HepG2 (cell line): ENCODE results near the gene RPL3. TPM values are rescaled to one million over a fixed set of nuclear protein-coding genes. Genes with fewer than 3 reads are reported as not detected.
A peak's percentile ranks its signal among the peaks of the same experiment; 100 is the strongest.

Experiments
- BORCS8-MEF2B ChIP-seq: sonication (generic); formaldehyde crosslinking; IDR thresholded peaks from 2 replicates; pipeline ENCODE4 v1.8.0; 2022; ENCODE audit warnings: mild to moderate bottlenecking, missing genetic modification reagents
- HDAC2 ChIP-seq: sonication (generic); formaldehyde crosslinking; IDR thresholded peaks from 2 replicates; pipeline ENCODE4 v1.4.0; 2020; ENCODE audit warnings: missing genetic modification reagents
- JUND ChIP-seq: sonication (generic); formaldehyde crosslinking; IDR thresholded peaks from 2 replicates; pipeline ENCODE4 v1.8.0; 2022; ENCODE audit warnings: mild to moderate bottlenecking, missing genetic modification reagents
- KAT8 ChIP-seq: IDR thresholded peaks from 2 replicates; pipeline ENCODE4 v1.6.1; 2016; ENCODE audit warnings: missing genetic modification reagents, missing compliant biosample characterization
- KDM3A ChIP-seq: IDR thresholded peaks from 2 replicates; pipeline ENCODE4 v1.6.1; 2018; ENCODE audit warnings: low read depth, missing compliant biosample characterization
- NFKB2 ChIP-seq: sonication (generic); formaldehyde crosslinking; IDR thresholded peaks from 2 replicates; pipeline ENCODE4 v1.4.0; 2020; ENCODE audit warnings: missing genetic modification reagents, borderline replicate concordance
- NKX3-1 ChIP-seq: sonication (generic); formaldehyde crosslinking; IDR thresholded peaks from 2 replicates; pipeline ENCODE4 v1.5.0; 2020; ENCODE audit warnings: missing genetic modification reagents
- TBX3 ChIP-seq: fragments of 450-650 bp; IDR thresholded peaks from 2 replicates; pipeline ENCODE4 v1.6.1; 2017; ENCODE audit warnings: antibody characterized with exemption, mild to moderate bottlenecking, inconsistent platforms, borderline replicate concordance
- ZBTB7B ChIP-seq: sonication (generic); formaldehyde crosslinking; IDR thresholded peaks from 2 replicates; pipeline ENCODE4 v1.4.0; 2020; ENCODE audit warnings: missing genetic modification reagents
- ZFX ChIP-seq: sonication (generic); formaldehyde crosslinking; IDR thresholded peaks from 2 replicates; pipeline ENCODE4 v1.4.0; 2020; ENCODE audit warnings: mild to moderate bottlenecking, low read depth, missing genetic modification reagents, moderate library complexity
- ZNF12 ChIP-seq: sonication (generic); formaldehyde crosslinking; IDR thresholded peaks from 2 replicates; pipeline ENCODE4 v1.5.0; 2020; ENCODE audit warnings: missing genetic modification reagents
- ZNF124 ChIP-seq: sonication (generic); formaldehyde crosslinking; IDR thresholded peaks from 2 replicates; pipeline ENCODE4 v1.4.0; 2020; ENCODE audit warnings: missing genetic modification reagents
- ZNF441 ChIP-seq: sonication (generic); formaldehyde crosslinking; IDR thresholded peaks from 2 replicates; pipeline ENCODE4 v1.7.0; 2021; ENCODE audit warnings: missing genetic modification reagents, borderline replicate concordance
- ZNF766 ChIP-seq: sonication (generic); formaldehyde crosslinking; IDR thresholded peaks from 2 replicates; pipeline ENCODE4 v1.5.0; 2020; ENCODE audit warnings: missing genetic modification reagents, borderline replicate concordance
- ZNF788 ChIP-seq: sonication (generic); formaldehyde crosslinking; IDR thresholded peaks from 2 replicates; pipeline ENCODE4 v1.5.0; 2020; ENCODE audit warnings: mild to moderate bottlenecking, missing genetic modification reagents, borderline replicate concordance
- ZNF792 ChIP-seq: IDR thresholded peaks from 2 replicates; pipeline ENCODE4 v1.6.1; 2016
- ZSCAN20 ChIP-seq: sonication (generic); formaldehyde crosslinking; IDR thresholded peaks from 2 replicates; pipeline ENCODE4 v1.4.0; 2020; ENCODE audit warnings: missing genetic modification reagents, mild to moderate bottlenecking, borderline replicate concordance
- polyA plus RNA-seq, 8 experiments: library from polyadenylated mRNA; depleted of rRNA in 3 of 8; stranded (reverse) in 7 of 8; unstranded in 1 of 8; fragments of >200 nt; fragmentation: Illumina TruSeq in 4 of 8; extraction: Trizol in 4 of 8; gene quantifications; 2 replicates each; pipeline versions ENCODE4 v1.2.1 to v1.2.3, GENCODE V29; 2011 to 2016; ENCODE audit warnings: low read depth in 4 of 8, missing spikeins in 1 of 8, mixed read lengths in 1 of 8; ENCODE audit not compliant: insufficient read depth in 1 of 8
- total RNA-seq, 5 experiments: library from RNA; depleted of rRNA; stranded (reverse); fragments of >200 nt; fragmentation: Illumina TruSeq; extraction: Trizol; gene quantifications; 2 replicates each; pipeline ENCODE4 v1.2.3, GENCODE V29; 2016; ENCODE audit warnings: low read depth in 1 of 5
- TF ChIP-seq, protein P1 (sequence below): sonication (generic); formaldehyde crosslinking; IDR thresholded peaks from 2 replicates; pipeline ENCODE4 v1.5.0; 2020; ENCODE audit warnings: mild to moderate bottlenecking, missing genetic modification reagents
- TF ChIP-seq, protein P2 (sequence below): sonication (generic); formaldehyde crosslinking; IDR thresholded peaks from 2 replicates; pipeline ENCODE4 v1.4.0; 2020; ENCODE audit warnings: mild to moderate bottlenecking, missing genetic modification reagents, borderline replicate concordance
- TF ChIP-seq, protein P3 (sequence below): sonication (generic); formaldehyde crosslinking; IDR thresholded peaks from 2 replicates; pipeline ENCODE4 v1.5.0; 2020; ENCODE audit warnings: mild to moderate bottlenecking, missing genetic modification reagents, borderline replicate concordance
- TF ChIP-seq, protein P4 (sequence below): sonication (generic); formaldehyde crosslinking; IDR thresholded peaks from 2 replicates; pipeline ENCODE4 v1.4.0; 2020; ENCODE audit warnings: low read depth, mild to moderate bottlenecking, missing genetic modification reagents
- TF ChIP-seq, protein P5 (sequence below): sonication (generic); formaldehyde crosslinking; IDR thresholded peaks from 2 replicates; pipeline ENCODE4 v1.5.1; 2020; ENCODE audit warnings: mild to moderate bottlenecking, moderate library complexity, missing genetic modification reagents

The RPL3 gene
- total and polyA plus RNA-seq, 2 of the 13 experiments (the other 11 are each of a cell fraction or from before 2014, with no cell fraction given) = 1,051 to 3,279 TPM

DNA sequence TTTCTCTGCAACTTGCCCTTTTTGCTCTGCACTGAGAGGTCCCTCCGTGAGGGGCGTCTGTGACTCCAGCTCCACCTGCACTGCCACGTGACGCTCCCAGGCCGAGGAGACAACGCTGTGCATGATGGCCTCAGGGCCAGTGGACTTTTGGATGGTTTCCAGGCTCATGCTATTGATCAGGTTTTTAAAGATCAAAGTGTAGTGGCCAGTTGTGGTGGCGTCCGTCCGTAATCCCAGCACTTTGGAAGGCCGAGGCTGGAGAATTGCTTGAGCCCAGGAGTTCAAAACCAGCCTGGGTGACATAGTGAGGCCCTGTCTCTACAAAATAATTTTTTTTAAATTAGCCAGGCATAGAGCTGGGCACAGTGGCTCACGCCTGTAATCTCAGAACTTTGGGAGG, 16.1 kb downstream of the RPL3 start (continued):
- TF ChIP-seq, protein P1, sequence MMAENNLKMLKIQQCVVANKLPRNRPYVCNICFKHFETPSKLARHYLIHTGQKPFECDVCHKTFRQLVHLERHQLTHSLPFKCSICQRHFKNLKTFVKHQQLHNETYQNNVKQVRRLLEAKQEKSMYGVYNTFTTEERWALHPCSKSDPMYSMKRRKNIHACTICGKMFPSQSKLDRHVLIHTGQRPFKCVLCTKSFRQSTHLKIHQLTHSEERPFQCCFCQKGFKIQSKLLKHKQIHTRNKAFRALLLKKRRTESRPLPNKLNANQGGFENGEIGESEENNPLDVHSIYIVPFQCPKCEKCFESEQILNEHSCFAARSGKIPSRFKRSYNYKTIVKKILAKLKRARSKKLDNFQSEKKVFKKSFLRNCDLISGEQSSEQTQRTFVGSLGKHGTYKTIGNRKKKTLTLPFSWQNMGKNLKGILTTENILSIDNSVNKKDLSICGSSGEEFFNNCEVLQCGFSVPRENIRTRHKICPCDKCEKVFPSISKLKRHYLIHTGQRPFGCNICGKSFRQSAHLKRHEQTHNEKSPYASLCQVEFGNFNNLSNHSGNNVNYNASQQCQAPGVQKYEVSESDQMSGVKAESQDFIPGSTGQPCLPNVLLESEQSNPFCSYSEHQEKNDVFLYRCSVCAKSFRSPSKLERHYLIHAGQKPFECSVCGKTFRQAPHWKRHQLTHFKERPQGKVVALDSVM (CRISPR knock-in tag) = no peak
- TF ChIP-seq JUND (CRISPR knock-in tag) = no peak
- peak; percentile 45; the same call in 1 of the 2 replicates for TF ChIP-seq ZNF792 (CRISPR knock-in tag)
- peak; percentile 47; the same call in 1 of the 2 replicates for TF ChIP-seq TBX3
- TF ChIP-seq, protein P2, sequence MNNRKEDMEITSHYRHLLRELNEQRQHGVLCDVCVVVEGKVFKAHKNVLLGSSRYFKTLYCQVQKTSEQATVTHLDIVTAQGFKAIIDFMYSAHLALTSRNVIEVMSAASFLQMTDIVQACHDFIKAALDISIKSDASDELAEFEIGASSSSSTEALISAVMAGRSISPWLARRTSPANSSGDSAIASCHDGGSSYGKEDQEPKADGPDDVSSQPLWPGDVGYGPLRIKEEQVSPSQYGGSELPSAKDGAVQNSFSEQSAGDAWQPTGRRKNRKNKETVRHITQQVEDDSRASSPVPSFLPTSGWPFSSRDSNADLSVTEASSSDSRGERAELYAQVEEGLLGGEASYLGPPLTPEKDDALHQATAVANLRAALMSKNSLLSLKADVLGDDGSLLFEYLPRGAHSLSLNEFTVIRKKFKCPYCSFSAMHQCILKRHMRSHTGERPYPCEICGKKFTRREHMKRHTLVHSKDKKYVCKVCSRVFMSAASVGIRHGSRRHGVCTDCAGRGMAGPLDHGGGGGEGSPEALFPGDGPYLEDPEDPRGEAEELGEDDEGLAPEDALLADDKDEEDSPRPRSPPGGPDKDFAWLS (CRISPR knock-in tag) = no peak
- peak; percentile 75; the same call in 1 of the 2 replicates for TF ChIP-seq ZNF788 (CRISPR knock-in tag)
- peak; percentile 70 for TF ChIP-seq KAT8 (CRISPR knock-in tag)
- TF ChIP-seq, protein P3, sequence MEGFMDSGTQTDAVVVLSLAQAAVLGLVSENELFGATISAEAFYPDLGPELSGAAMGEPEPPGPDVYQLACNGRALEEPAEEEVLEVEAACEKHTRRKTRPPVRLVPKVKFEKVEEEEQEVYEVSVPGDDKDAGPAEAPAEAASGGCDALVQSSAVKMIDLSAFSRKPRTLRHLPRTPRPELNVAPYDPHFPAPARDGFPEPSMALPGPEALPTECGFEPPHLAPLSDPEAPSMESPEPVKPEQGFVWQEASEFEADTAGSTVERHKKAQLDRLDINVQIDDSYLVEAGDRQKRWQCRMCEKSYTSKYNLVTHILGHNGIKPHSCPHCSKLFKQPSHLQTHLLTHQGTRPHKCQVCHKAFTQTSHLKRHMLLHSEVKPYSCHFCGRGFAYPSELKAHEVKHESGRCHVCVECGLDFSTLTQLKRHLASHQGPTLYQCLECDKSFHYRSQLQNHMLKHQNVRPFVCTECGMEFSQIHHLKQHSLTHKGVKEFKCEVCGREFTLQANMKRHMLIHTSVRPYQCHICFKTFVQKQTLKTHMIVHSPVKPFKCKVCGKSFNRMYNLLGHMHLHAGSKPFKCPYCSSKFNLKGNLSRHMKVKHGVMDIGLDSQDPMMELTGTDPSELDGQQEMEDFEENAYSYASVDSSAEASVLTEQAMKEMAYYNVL (CRISPR knock-in tag) = peak; percentile 64; the same call in 1 of the 2 replicates
- peak; percentile 89 for TF ChIP-seq HDAC2 (CRISPR knock-in tag)
- peak; percentile 42; the same call in 1 of the 2 replicates for TF ChIP-seq ZNF12 (CRISPR knock-in tag)
- TF ChIP-seq, protein P4, sequence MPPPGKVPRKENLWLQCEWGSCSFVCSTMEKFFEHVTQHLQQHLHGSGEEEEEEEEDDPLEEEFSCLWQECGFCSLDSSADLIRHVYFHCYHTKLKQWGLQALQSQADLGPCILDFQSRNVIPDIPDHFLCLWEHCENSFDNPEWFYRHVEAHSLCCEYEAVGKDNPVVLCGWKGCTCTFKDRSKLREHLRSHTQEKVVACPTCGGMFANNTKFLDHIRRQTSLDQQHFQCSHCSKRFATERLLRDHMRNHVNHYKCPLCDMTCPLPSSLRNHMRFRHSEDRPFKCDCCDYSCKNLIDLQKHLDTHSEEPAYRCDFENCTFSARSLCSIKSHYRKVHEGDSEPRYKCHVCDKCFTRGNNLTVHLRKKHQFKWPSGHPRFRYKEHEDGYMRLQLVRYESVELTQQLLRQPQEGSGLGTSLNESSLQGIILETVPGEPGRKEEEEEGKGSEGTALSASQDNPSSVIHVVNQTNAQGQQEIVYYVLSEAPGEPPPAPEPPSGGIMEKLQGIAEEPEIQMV (CRISPR knock-in tag) = peak; percentile 63; the same call in 1 of the 2 replicates
- TF ChIP-seq NFKB2 (CRISPR knock-in tag) = 0 out of 2 replicates have a peak, but pooled peaks have one; percentile 48
- peak; percentile 47; the same call in 1 of the 2 replicates for TF ChIP-seq ZNF124 (CRISPR knock-in tag)
- peak; percentile 84 for TF ChIP-seq KDM3A (CRISPR knock-in tag)
- TF ChIP-seq ZSCAN20 (CRISPR knock-in tag) = 0 out of 2 replicates have a peak, but pooled peaks have one; percentile 73
- TF ChIP-seq BORCS8-MEF2B (CRISPR knock-in tag) = peak; percentile 86
- peak; percentile 87 for TF ChIP-seq ZFX (CRISPR knock-in tag)
- peak; percentile 58; the same call in 1 of the 2 replicates for TF ChIP-seq ZNF441 (CRISPR knock-in tag)
- TF ChIP-seq ZBTB7B (CRISPR knock-in tag) = peak; percentile 88
- TF ChIP-seq, protein P5, sequence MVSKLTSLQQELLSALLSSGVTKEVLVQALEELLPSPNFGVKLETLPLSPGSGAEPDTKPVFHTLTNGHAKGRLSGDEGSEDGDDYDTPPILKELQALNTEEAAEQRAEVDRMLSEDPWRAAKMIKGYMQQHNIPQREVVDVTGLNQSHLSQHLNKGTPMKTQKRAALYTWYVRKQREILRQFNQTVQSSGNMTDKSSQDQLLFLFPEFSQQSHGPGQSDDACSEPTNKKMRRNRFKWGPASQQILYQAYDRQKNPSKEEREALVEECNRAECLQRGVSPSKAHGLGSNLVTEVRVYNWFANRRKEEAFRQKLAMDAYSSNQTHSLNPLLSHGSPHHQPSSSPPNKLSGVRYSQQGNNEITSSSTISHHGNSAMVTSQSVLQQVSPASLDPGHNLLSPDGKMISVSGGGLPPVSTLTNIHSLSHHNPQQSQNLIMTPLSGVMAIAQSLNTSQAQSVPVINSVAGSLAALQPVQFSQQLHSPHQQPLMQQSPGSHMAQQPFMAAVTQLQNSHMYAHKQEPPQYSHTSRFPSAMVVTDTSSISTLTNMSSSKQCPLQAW (CRISPR knock-in tag) = peak; percentile 93
- TF ChIP-seq ZNF766 (CRISPR knock-in tag) = 0 out of 2 replicates have a peak, but pooled peaks have one; percentile 67
- peak; percentile 72; the same call in 1 of the 2 replicates for TF ChIP-seq NKX3-1
